Measurements from ENCODE around the gene PVRIG.
A peak's percentile ranks its signal among the peaks of the same experiment; 100 is the strongest.
"Not testable (repeated sequence)": the region's sequence is repeated elsewhere in the genome, so short reads cannot be mapped to it uniquely, and the experiment has no call there.

The PVRIG gene

GRCh38 chr7:100234660-100235317 is 15.0 kb downstream of the PVRIG start:
- not testable (repeated sequence) for DNase-seq (ENCODE audit: low read depth in 2 of 2)

DNA sequence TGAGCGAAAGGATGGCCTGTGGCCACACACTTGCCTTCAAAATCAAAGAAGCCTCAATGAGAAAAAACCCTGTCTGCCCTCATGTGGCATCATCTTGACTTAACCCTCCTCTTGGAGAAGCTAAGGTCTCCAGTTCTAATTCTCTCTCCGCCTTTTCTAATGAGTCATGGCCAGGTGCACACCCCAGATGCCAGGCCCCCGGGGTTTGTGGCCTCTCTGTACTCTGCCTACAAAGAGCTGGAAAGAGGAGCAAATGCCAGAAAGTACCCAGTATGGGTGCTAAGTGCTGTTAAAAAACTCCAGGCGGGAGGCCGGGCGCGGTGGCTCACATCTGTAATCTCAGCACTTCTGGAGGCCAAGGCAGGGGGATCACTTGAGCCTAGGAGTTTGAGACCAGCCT is 20.2 kb downstream of the PVRIG start:
- not testable (repeated sequence) for DNase-seq (ENCODE audit: low read depth in 2 of 2)

- DNase-seq (ENCODE audit: low read depth in 2 of 2) = peak in 1 of 2 donors; percentile 40
Measured at GRCh38 chr7:100243385-100243784, 23.6 kb downstream of the PVRIG start.

- DNase-seq (ENCODE audit: low read depth in 2 of 2) = not testable (repeated sequence)
Measured at GRCh38 chr7:100244988-100245605, 25.3 kb downstream of the PVRIG start.

GRCh38 chr7:100246121-100246864 is 26.5 kb downstream of the PVRIG start:
- not testable (repeated sequence) for DNase-seq (ENCODE audit: low read depth in 2 of 2)

DNA sequence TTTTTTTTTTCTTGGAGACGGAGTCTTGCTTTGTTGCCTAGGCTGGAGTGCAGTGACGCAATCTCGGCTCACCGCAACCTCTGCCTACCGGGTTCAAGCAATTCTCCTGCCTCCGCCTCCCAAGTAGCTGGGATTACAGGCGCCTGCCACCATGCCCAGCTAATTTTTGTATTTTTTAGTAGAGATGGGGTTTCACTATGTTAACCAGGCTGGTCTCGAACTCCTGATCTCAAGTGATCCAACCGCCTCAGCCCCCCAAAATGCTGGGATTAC is 27.1 kb downstream of the PVRIG start:
- not testable (repeated sequence) for DNase-seq (ENCODE audit: low read depth in 2 of 2)

DNA sequence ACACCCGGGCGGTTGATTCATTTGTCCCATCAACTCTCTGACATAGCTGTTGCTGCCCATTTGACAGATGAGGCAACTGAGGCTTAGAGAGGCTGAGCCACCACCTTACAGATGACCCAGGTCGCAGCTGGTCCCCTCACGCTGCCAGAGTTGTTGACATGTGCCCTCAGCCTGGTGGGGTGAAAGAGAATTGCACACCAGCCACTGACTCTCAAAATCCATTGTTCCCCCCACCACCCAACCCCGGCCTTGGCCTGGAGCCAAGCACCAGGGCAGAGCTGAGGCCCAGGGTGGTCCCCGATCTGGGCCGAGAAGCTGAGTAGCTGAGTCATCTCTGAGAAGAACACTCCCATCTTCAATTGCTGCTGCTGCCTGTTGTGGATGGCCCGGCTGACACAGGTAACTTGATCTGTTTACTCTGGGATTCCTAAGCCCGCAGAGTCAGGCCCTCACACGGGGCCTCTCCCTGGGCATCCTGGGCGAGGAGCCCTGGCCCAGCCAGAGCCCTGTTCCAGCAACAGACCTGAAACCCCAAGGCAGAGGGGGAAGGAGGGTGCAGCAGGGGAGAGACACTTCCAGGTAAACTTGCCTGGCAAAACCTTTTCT is 27.5 kb downstream of the PVRIG start:
- DNase-seq (ENCODE audit: low read depth in 2 of 2) = no peak

DNA sequence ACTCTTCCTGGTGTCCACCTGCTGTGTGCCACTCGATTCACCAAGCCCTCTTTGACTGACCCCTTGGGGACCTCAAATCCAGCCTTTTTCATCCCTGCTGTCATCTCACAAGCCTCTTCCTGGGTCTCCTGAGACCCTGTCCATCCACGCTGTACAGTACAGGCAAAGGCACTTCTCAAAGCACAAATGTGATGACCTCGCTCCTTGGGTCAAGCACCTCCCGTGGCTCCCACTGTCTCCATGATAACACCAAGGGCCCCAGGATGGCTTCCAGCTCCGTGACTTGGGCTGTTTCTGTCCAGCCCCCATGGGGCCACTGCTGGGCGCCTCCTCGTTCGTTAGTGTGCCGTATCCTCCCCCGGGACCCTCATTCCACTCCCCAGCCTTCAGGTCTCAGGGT is 28.7 kb downstream of the PVRIG start:
- no peak for DNase-seq (ENCODE audit: low read depth in 2 of 2)

- DNase-seq (ENCODE audit: low read depth in 2 of 2) = no peak
Measured at GRCh38 chr7:100257017-100257416, 37.3 kb downstream of the PVRIG start.

DNA sequence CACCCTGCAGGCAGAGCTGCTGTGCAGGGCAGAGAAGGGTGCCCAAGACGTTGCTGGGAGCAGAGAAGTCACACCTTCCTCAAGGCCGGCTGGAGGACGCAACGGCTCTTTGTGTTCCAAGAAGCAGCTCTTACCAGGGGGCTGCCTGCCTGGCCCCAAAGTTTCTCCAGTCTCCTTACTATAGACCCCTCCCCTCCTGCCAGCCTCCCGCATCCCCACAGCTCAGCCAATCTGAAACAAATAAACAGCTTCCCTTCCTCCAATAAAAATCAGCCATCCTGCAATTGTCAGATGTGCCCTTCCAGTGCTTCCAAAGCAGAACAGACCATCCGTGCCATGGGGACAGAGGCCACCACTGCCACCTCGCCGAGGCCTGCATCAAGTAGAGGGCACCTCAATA is 40.2 kb downstream of the PVRIG start:
- DNase-seq (ENCODE audit: low read depth in 2 of 2) = not testable (repeated sequence)

DNA sequence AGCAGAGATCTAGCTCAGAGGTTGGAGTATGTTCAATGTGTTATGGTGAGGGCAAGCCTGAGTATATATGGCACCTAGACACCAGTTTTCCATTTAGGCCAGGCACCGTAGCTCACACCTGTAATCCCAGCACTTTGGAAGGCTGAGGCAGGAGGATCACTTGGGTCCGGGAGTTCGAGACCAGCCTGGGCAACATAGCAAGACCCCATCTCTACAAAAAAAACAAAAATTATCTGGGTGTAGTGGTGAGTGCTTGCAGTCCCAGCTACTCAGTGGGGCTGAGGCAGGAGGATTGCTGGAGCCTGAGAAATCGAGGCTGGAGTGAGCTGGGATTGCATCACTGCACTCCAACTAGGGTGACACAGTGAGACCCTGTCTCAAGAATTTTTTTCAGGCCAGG is 43.1 kb downstream of the PVRIG start:
- not testable (repeated sequence) for DNase-seq (ENCODE audit: low read depth in 2 of 2)

DNA sequence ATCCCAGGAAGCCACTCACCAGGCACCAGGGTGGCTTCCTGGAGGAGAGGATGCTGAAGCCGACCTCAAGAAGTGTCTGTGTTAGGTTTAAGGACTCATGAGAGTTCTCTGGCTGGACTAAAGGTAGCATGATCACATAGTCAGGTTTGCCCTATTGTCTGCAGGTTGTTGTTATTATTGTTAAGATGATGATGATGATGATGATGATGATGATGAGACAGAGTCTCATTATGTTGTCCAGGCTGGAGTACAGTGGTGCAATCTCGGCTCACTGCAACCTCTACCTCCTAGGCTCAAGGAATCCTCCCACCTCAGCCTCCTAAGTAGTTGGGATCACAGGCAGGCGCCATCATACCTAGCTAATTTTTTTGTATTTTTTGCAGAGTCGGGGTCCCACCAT is 44.5 kb downstream of the PVRIG start:
- not testable (repeated sequence) for DNase-seq (ENCODE audit: low read depth in 2 of 2)

- not testable (repeated sequence) for DNase-seq (ENCODE audit: low read depth in 2 of 2)
Measured at GRCh38 chr7:100264669-100265165, 45.0 kb downstream of the PVRIG start.

GRCh38 chr7:100265851-100266250 is 46.1 kb downstream of the PVRIG start:
- not testable (repeated sequence) for DNase-seq (ENCODE audit: low read depth in 2 of 2)

- no peak for DNase-seq (ENCODE audit: low read depth in 2 of 2)
Measured at GRCh38 chr7:100266576-100267354, 47.0 kb downstream of the PVRIG start.

DNA sequence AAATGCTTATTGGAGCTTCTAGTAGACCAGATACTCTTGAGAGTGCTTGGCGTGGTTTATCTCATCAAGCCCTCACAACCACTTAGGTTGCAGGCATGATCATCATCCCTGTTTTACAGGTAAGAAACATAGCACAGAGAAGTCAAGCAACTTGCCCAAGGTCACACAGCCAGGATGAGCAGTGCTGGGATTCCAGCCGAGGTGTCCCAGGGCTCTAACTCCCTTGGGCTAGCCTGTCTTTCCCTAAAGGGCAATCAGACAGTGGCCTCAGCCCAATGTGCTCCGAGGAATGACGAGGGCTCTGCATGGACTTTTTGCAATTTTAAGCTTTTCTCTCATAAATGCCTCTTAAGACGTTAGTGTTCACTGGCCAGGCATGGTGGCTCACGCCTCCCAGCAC is 47.9 kb downstream of the PVRIG start:
- DNase-seq (ENCODE audit: low read depth in 2 of 2) = no peak

- DNase-seq (ENCODE audit: low read depth in 2 of 2) = not testable (repeated sequence)
Measured at GRCh38 chr7:100268882-100269281, 49.1 kb downstream of the PVRIG start.

DNA sequence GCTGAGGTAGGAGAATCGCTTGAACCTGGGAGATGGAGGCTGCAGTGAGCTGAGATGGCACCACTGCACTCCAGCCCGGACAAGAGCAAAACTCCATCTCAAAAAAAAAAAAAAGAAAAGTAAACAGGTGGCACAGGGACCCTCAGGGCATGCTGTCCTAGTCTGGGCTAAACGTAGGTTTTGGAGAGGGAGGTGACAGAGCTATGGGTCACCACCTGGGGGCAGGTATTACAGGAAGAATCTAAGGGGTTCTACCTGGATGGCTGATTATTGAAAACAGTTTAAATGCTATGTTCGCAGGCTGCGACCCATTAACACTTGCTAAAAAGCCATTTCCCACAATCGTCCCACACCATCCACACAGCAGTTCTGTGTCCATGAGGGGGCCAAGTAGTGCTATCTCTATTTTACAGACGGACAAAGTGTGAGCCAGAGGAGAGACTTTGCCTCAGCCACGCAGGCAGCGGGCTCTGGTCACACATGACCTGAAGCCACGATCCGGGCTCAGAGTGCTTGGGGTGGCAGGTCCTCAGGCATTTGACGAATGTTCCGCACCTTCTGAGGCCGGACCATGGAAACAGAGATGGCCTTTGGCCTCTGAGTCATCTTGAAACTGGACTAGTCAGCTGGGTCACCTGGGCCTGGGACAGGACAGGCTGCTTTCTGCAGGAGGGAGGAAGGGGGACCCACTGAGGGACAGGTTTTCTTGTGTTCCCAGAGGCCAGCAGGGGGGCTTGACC is 49.7 kb downstream of the PVRIG start:
- DNase-seq (ENCODE audit: low read depth in 2 of 2) = not testable (repeated sequence)

- DNase-seq (ENCODE audit: low read depth in 2 of 2) = not testable (repeated sequence)
Measured at GRCh38 chr7:100270046-100270918, 50.5 kb downstream of the PVRIG start.
